Left lung (tissue), 10 donors: ENCODE measurements around the gene SIGLEC6. TPM values are rescaled to one million over a fixed set of nuclear protein-coding genes. Genes with fewer than 3 reads are reported as not detected.

Experiments used
- ATAC-seq: fragments of 200-7000 bp; cut with Tn5 transposase; one replicate; pipeline ENCODE4 v1.9.1; 2020; ENCODE audit warnings: moderate library complexity
- DNase-seq, 4 donors: peaks; one replicate each; pipeline ENCODE4 v3.0.0-alpha.2; 2013 to 2020
- H3K27ac ChIP-seq, 2 donors: fragments of 200-600 bp; sonication (generic) in 1 of 2; one replicate each; pipeline versions ENCODE4 v1.5.0 to v1.8.0; 2020 to 2021
- H3K27me3 ChIP-seq, 2 donors: fragments of 200-600 bp; sonication (generic) in 1 of 2; one replicate each; pipeline versions ENCODE4 v1.5.0 to v1.8.0; 2020 to 2021
- H3K36me3 ChIP-seq, 2 donors: fragments of 200-600 bp; sonication (generic) in 1 of 2; one replicate each; pipeline versions ENCODE4 v1.5.0 to v1.8.0; 2020 to 2021
- H3K4me1 ChIP-seq, 2 donors: fragments of 200-600 bp; one replicate each; pipeline ENCODE4 v1.8.0; 2021
- H3K4me3 ChIP-seq, 2 donors: fragments of 200-600 bp; sonication (generic) in 1 of 2; one replicate each; pipeline versions ENCODE4 v1.5.0 to v1.8.0; 2020 to 2021; ENCODE audit warnings: mild to moderate bottlenecking in 1 of 2
- H3K9me3 ChIP-seq, 2 donors: fragments of 200-600 bp; sonication (generic) in 1 of 2; one replicate each; pipeline versions ENCODE4 v1.5.0 to v1.8.0; 2020 to 2021
- CTCF ChIP-seq, 2 donors: fragments of 200-600 bp; sonication (generic) in 1 of 2; IDR thresholded peaks; one replicate each; pipeline versions ENCODE4 v1.5.0 to v1.8.0; 2021; ENCODE audit warnings: antibody characterized with exemption in 2 of 2
- intact Hi-C, 2 donors: fragments of 100-400 bp; cut with DNase I; formaldehyde crosslinking; loops; one replicate each; pipeline versions ENCODE4 v1.11.2 to v1.14.2; 2022
- polyA plus RNA-seq, 6 donors: library from polyadenylated mRNA; unstranded; fragments of 120-200 nt; gene quantifications; one replicate each; pipeline ENCODE4 v1.2.1, GENCODE V29; 2013; ENCODE audit not compliant: insufficient read length in 6 of 6
- total RNA-seq, 2 donors: library from RNA; stranded (reverse); fragmentation: NEBNext Ultra II Directional; extraction: Animal tissue kit (Norgen Biotek cat#: 25700); gene quantifications; one replicate each; pipeline ENCODE4 v1.2.1, GENCODE V29; 2021
- donor health status: DM: no; HTN: yes; CAD: no.
- donor health status: DM: no; HTN: no; CAD: no.

The SIGLEC6 gene
- total and polyA plus RNA-seq, 8 donors: 0.10 to 3.2 (median 0.26) TPM; not detected in 1

DNA sequence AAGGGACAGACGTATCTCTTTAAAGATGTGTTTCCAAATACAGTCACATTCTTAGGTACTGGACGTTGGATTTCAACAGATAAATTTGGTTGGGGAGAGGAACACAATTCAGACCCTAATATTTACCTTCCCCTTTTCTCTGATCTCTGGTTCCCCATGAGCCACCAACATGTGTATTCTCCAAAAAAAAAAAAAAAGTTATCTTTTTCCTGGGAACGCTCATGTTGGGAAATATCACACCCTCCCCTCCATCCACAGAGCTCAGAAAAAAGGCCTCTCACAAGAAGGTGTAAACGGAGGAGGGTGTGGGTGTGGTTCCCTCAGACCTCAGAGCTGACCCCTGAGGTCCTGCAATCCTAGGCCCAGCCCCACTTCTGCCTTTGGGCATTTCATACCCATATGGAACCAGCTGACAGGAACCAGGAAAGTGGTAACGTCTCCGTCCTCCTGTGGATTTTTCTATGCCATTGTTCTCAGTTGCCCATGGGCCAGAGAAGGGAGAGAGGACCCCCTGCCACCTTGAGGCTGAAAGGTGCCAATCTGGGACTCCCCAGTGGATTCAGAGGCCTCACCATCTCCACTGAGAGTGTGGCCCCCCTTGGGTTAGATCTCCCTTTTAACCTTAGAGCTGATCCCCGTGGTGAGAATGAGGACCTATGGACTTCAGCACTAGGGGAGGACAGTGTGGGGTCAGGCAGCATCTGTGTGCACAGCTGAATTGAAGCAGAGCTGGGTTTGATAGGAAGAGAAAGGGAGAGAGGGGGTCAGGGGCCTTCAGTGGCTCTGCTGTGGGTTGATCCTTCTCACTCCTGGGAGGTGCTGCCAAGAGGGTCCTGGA is 21.4 kb downstream of the SIGLEC6 start:
- intact Hi-C loops: no loop called here
- peaks cover 0 to 35% of the 10 kb centered on the region in 2 donors for H3K27me3 ChIP-seq
- H3K9me3 ChIP-seq: no peaks in the 10 kb centered on the region
- TF ChIP-seq CTCF (IDR thresholded peaks at IDR 0.05): no peak
- DNase-seq: no peak
- H3K36me3 ChIP-seq: no peaks in the 10 kb centered on the region
- no peak for ATAC-seq
- no peak overlapping the region for H3K27ac ChIP-seq
- H3K4me1 ChIP-seq: peaks cover 0 to 35% of the 10 kb centered on the region in 2 donors
- no peak overlapping the region for H3K4me3 ChIP-seq

DNA sequence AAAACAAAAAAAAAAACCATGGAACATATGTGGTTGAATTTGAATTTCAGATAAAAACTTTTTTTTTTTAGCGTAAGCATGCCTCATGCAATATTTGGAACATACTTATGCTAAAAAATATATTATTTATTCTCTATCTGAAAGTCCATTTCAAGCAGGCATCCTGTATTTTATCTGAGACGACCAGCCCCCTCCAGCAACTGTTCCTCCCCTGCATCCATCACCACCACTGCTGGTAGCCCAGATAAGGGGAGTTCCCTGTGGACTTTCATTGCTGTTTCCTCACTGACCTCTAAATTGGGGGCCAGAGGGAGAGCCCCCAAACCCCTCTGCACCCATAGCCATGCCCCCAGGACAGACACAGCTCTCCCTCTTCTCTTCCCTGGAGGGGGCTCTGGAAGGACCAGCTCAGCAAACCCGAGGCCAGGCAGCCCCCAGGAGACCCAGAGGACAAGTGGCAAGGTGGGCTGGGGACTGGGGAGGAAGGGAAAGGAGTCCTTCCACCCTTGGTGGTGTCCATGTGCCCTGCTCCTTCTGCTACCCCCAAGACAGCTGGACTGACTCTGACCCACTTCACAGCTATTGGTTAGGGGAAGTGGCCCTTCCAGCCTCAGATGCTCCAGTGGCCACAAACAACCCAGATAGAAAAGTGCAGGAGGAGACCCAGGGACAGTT is 23.3 kb downstream of the SIGLEC6 start:
- ATAC-seq (no peak), DNase-seq (no peak)
- Histone ChIP-seq H3K27me3 (peaks cover 0 to 35% of the 10 kb centered on the region in 2 donors), H3K27ac (peak overlapping the region in 1 of 2 donors; percentile 75), H3K36me3 (no peaks in the 10 kb centered on the region), H3K4me1 (peaks cover 0 to 37% of the 10 kb centered on the region in 2 donors), H3K9me3 (peaks cover 0 to 11% of the 10 kb centered on the region in 2 donors), H3K4me3 (no peak overlapping the region)
- intact Hi-C loops: no loop called here
- no peak for TF ChIP-seq CTCF (IDR thresholded peaks at IDR 0.05)

- H3K27ac ChIP-seq: peak overlapping the region; percentile 13 to 75
- ATAC-seq: peak; percentile 58
Observed at GRCh38 chr19:51507640-51508058, 23.8 kb downstream of the SIGLEC6 start.

DNA sequence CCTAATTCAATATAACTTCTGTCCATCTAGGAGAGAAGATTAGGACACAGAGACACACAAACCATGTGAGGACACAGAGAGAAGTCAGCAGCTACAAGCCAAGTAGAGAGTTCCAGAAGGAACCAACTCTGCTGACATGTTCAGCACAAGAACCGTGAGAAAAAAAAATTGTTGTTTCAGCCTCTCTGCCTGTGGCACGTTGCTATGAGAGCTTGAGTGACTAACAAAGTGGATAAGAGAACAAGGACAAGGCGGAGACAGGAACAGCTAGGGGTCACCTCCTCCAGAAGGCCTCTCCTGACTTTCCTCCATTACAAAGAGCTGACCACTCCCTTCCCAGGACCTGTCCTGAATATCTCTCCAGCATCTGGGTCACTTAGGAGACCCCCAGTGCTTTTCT is 24.3 kb downstream of the SIGLEC6 start:
- no peak overlapping the region for H3K4me3 ChIP-seq
- peaks cover 0 to 47% of the 10 kb centered on the region in 2 donors for H3K4me1 ChIP-seq
- H3K27ac ChIP-seq: peak overlapping the region; percentile 13 to 75
- no peaks in the 10 kb centered on the region for H3K36me3 ChIP-seq
- ATAC-seq: peak; percentile 65
- H3K9me3 ChIP-seq: peaks cover 0 to 11% of the 10 kb centered on the region in 2 donors
- TF ChIP-seq CTCF (IDR thresholded peaks at IDR 0.05): no peak
- DNase-seq: no peak
- intact Hi-C loops: no loop called here
- peaks cover 0 to 31% of the 10 kb centered on the region in 2 donors for H3K27me3 ChIP-seq

More at GRCh38 chr19:51507640-51508058, 23.8 kb downstream of the SIGLEC6 start:
- intact Hi-C loops: no loop called here
- DNase-seq: no peak
- Histone ChIP-seq H3K9me3 (peaks cover 0 to 11% of the 10 kb centered on the region in 2 donors), H3K4me3 (no peak overlapping the region), H3K4me1 (peaks cover 0 to 42% of the 10 kb centered on the region in 2 donors), H3K36me3 (no peaks in the 10 kb centered on the region), H3K27me3 (peaks cover 0 to 31% of the 10 kb centered on the region in 2 donors)
- TF ChIP-seq CTCF (IDR thresholded peaks at IDR 0.05): no peak

DNA sequence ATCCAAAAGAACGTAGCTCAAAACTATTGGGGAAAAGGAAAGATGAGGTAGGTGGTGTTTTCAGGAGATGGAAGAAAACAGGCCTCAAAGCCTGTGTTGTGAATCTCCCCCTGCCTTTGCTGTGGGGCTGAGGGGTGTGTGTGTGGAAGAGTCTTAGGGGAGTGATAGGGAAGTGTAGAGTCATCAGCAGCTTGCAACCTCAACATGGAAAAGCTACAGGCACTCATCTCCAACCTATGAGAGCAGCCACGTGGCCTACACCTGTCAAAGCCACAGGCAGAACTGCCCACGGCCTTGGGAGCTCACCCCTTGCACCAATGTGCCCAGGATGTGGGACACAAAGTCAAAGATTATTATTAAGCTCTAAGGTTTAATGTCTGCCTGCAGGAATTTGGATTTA is 25.6 kb downstream of the SIGLEC6 start:
- peaks cover 0 to 11% of the 10 kb centered on the region in 2 donors for H3K9me3 ChIP-seq
- H3K27ac ChIP-seq: no peak overlapping the region
- H3K36me3 ChIP-seq: no peaks in the 10 kb centered on the region
- H3K4me3 ChIP-seq: no peak overlapping the region
- ATAC-seq (no peak), DNase-seq (no peak)
- H3K4me1 ChIP-seq: peaks cover 0 to 56% of the 10 kb centered on the region in 2 donors
- H3K27me3 ChIP-seq: peaks cover 0 to 22% of the 10 kb centered on the region in 2 donors
- TF ChIP-seq CTCF (IDR thresholded peaks at IDR 0.05): no peak
- intact Hi-C loops: no loop called here
